NCI-H524 treated with DMSO at 0.1 percent for 48 hours (cell line): ENCODE measurements around the gene FSTL1.
A peak's percentile ranks its signal among the peaks of the same experiment; 100 is the strongest.

ENCODE experiments used
- DNase-seq: peaks from one replicate; lab custom pipeline; 2025; lab: John Stamatoyannopoulos, UW

The FSTL1 gene

GRCh38 chr3:120353463-120353862, 97.3 kb downstream of the FSTL1 start:
- DNase-seq = no peak

DNA sequence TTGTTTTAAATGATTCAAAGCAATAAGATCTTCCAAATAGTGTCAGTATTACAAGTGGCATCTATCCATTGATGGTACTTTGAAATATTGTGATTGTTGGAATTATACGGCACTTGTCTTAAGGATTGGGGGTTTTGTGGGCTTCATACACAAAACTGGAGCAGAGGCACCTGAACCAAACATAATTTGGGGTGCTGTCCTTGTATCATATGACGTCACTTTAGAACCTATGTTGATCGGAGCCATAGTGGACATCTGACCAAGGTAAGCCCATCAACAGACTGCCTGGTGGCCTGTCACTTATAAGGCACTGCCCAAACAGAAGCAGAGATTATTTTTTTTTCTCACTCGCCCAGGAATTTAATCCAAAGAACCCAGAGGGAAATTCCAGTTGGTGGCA, 98.8 kb downstream of the FSTL1 start:
- DNase-seq = no peak

GRCh38 chr3:120350401-120350941, 100.3 kb downstream of the FSTL1 start:
- no peak for DNase-seq

GRCh38 chr3:120349855-120350125, 101.0 kb downstream of the FSTL1 start:
- no peak for DNase-seq

DNA sequence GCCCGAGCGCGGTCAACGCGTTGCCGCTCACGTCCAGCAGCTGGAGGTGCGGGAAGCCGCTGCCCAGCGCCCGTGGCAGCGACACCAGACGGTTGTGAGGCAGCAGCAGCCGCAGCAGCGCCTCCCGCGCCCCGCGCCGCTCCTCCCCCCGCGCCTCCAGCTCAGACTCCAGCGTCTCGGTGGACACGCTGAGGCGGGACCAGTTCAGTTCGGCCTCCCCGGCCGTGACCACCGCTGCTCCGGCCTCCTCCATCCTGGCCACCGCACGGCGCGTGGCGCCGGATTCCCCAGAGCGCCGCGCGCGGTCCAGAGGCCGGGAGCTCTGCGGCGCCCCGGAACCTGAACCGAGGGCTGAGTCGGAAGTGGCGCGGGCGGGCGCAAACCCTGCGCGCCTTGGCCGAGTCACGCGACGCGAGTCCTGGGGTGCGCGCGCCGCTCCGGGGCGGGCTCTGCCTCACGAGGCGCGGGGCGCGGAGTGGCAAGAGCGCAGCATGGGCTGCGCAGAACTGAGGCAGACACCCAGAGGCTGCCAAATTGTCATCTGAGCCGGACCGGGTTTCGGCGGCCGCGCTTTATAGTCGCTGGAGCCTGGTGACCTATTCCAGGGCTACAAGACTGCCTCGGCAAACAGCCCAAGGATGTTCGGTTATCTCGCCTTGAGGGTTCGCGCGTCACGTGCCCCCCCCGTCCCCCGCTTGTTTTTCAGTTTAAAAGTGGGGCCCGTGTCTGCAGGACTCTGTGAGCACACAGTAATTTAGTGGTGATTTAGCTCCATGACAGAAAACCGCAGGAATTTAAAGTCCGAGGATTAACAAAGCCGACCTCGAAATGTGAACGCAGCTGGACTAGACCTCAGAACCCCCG, 101.6 kb downstream of the FSTL1 start, which contains the start of gene LRRC58:
Gene LRRC58, minus strand, starts transcription at position 364 of the 864 bp plus-strand sequence. Its CDS starts 111 bp downstream, at position 253.
- DNase-seq = peak; percentile 61

DNA sequence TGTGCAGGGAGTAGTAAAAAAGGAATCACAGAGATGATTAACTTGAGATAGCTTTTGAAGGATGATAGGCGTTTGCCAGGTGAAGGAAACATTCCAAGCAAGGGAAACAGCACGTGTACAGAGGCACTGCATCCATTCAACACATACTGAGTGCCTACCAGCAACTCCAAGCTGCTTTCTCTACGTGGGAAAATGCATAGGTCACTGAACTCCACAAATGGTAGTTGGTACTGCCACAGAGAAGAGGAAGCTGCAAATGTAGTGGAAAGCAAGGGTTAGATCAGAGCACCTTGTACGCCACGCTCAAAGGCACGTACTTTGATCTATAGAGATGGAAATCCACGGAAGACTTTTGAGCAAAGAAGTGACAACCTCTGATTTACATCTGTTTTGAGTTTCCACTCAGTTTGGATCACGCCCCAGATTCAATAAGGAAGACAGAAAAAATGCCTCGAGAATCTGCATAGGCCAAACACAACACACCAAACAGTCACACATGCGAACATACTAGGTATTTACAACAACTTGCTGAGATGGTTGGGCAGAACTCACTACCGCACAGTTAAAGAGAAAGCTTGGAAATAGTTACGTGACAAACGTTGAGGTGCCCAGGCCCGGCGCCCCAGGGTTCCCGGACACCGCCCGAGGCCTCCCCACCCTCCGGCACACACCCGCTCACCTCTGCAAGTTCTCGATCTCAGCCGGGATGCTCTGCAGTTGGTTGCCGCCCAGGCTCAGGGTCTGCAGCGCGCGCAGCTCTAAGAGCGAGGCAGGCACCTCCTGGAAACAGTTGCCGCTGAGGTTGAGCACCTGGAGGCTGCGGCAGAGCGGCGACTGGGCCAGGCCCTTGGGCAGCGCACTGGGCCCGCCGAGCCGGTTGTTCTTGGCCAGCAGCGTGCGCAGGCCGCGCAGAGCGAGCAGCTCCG, 102.5 kb downstream of the FSTL1 start:
- peak; percentile 31 for DNase-seq

DNA sequence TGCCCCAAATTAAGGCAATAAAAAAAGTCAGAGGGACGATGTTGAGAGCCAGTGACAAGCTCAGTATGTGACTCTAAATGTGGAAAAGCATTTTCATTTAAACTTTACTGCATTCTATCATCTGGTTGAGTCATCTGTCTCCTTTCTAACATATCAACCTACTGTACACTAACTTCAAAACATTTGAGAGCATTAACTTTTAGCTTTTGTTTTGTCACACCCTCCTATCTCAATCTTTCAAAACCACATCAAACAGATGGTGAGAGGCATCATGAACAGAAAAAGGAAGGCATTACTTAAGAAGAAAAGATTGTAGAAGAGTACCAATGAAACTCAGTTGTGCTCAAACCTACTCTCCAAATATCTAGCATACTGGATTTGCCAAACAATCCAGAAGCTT, 106.4 kb downstream of the FSTL1 start:
- DNase-seq = no peak
